GM12874 (cell line): ENCODE measurements around the gene CHRM2.

ENCODE experiments used
- TF ChIP-seq, protein P1 (sequence below): IDR thresholded peaks from 2 replicates; pipeline ENCODE4 v1.5.1; 2011; ENCODE audit warnings: low read depth, mild to moderate bottlenecking, control low read depth, low read length, moderate library complexity; ENCODE audit not compliant: insufficient read depth

The CHRM2 gene

DNA sequence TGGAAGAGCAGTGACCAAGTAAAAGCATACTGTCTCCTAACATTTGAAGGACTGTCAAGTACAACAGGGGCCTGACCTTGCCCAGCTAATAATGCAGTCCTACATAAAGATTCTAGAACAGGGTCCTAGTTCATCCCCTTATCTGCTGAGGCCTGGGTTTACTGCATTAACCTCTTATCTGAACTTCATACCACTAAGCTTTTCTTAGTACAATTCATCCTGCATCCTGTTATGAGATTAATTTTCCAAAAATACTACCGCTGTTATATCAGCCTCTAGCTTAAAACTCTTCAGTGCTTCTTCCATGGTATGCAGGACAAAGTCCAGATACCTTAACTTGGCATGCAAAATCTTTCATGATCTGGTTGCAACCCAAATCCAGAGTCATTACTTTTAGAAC lies 72.5 kb downstream of the CHRM2 start:
- TF ChIP-seq, protein P1, sequence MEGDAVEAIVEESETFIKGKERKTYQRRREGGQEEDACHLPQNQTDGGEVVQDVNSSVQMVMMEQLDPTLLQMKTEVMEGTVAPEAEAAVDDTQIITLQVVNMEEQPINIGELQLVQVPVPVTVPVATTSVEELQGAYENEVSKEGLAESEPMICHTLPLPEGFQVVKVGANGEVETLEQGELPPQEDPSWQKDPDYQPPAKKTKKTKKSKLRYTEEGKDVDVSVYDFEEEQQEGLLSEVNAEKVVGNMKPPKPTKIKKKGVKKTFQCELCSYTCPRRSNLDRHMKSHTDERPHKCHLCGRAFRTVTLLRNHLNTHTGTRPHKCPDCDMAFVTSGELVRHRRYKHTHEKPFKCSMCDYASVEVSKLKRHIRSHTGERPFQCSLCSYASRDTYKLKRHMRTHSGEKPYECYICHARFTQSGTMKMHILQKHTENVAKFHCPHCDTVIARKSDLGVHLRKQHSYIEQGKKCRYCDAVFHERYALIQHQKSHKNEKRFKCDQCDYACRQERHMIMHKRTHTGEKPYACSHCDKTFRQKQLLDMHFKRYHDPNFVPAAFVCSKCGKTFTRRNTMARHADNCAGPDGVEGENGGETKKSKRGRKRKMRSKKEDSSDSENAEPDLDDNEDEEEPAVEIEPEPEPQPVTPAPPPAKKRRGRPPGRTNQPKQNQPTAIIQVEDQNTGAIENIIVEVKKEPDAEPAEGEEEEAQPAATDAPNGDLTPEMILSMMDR, result no peak

DNA sequence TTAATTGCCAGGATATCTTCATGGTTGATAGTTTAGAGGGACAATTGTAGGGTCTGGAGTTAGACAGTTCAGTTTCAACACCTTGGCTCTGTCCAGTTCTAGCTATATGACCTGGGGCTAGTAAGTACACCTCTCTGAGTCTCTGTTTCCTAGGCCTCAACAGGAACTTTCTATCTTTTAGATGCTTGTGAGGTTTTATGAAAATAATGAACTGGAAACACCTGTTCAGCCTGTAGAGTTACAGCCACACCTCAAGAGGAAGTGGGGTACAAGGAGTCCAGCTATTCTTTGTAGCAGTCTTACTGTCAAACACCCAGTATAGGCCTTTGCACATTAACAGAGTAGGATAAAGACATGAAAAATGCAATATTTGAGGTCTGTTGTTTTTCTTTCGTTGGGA lies 73.4 kb downstream of the CHRM2 start:
- TF ChIP-seq, protein P1, result no peak

DNA sequence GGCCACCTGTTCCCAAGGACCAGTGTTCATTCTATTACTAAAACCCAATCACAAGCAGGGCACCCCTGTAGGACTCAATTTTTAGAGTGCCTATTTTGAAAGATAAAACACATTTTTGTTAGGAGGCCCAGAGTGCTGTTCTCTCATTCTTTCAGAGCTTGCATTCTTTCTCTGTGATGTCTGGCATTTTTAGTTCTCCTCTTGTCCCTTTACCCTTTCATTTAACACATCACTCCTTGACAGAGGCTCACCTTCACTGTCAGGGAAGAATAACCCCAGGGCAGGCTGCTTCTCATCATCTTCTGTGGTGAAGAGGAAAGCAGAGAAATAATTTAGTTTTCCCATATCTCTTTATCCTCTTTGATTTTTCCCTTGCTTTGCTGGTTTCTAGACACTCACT lies 73.9 kb downstream of the CHRM2 start:
- TF ChIP-seq, protein P1, result no peak

DNA sequence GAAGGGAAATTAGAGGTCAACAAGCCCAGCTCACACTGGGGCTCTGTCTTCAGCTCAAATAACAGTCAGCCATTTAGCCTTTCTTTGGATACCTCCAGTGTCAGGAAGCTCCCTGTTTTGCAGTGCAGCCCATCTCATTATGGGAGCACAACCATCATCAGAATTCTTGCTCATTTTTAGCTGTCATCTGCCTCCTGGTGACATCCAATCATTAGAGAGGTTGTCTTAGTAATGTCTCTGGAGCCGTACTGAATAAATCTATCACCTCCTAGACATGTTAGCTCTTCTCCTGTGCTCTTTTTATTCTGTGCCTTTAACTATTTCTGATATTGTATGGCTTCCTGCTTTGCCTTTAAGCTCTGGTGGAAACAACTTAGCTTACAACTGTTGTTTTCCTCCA lies 74.5 kb downstream of the CHRM2 start:
- TF ChIP-seq, protein P1, result no peak

DNA sequence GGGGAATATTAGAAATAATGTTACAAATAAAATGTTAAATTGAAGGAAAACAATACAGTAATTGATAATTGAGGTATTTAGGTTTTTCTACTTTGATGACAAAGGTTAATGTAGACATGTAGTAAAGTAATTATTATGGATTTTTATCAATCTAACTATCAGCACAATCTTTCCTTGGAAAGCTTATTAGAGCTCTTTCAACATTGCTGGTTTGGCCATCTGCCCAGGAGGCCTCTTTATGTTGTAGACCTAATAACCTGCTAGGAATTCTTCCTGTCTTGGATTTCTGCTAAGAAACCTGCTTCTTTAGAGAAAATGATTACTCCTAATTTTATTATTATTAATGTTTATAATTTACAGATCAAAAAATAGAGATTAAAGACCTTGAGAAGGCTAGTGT lies 78.9 kb downstream of the CHRM2 start:
- TF ChIP-seq, protein P1, result no peak

DNA sequence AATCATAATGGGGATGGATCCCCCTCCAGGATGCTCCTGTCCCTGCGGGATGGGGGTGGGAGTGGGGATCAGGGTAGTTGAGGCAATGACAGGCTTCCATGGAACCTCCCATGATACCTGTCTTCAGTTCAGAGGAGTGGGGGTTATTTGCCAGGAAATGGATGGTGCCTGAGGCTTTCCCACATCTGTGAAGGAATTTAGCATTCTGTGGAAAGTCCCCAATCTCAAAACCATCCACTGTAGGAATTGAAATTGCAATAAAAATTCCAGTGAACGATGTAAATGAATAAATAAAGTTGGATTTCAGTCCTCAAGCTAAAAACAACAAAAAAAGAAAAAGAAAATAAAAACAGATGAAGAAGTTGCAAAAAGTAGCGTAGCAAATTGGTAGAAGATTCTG lies 81.9 kb downstream of the CHRM2 start:
- TF ChIP-seq, protein P1, result no peak

DNA sequence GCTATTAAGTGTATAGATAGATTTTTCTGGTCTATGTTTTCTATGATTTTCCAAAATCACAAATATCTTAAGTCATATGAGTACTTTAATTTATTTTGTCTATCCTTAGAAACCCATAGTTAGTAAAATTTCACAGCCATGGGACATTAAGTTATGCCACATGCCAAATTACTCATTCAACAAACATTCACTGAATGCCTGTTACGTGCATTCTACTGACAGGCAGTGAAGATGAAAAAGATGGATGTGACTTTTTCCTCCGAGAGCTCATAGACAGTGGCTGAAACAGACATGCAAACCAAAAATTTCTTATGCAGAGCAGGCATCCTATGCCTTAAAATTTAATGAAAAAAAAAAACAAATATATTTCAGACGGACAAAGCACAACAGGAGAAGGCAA lies 84.9 kb downstream of the CHRM2 start:
- TF ChIP-seq, protein P1, result no peak

DNA sequence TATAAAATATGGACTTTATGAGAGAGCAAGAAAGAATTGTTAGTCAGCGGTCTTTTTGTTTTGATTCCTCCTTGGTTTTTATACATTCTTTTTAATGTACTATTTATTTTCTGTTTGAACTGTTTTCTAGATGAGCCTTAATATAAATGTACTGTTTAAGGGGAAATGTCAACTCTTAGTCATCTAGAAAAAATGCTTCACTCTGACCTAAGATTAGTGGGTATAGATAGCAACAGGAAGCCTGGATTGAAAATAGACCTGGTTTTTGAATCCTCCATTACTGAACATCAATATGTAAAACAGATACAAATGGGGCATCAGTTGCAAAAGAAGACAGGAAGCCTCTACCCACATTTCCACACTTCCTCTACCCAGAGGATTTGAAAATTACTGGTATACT lies 87.8 kb downstream of the CHRM2 start:
- TF ChIP-seq, protein P1, result no peak
